CD4-positive, alpha-beta memory T cell (primary cell): ENCODE results near the gene ASB14. TPM values are rescaled to one million over a fixed set of nuclear protein-coding genes. Genes with fewer than 3 reads are reported as not detected.

Experiments used
- CTCF ChIA-PET: fragments of 350-600 bp; sonication (Branson Sonifier 250); formaldehyde crosslinking; loops from one replicate; lab custom pipeline; 2021; ENCODE audit warnings: inconsistent platforms; ENCODE audit not compliant: partially characterized antibody; lab: Charles Lee
- POLR2A ChIA-PET: fragments of 350-600 bp; sonication (Branson Sonifier 250); formaldehyde crosslinking; loops from one replicate; lab custom pipeline; 2021; ENCODE audit not compliant: partially characterized antibody; lab: Charles Lee
- DNase-seq, 5 donors: peaks; one replicate each; pipeline versions ENCODE4 v3.0.0 to v3.0.0-alpha.2; 2020 to 2022; ENCODE audit warnings: mixed read lengths in 1 of 5
- H3K27ac ChIP-seq: one replicate; pipeline ENCODE4 v1.7.0; 2013; ENCODE audit warnings: low read depth, low read length
- H3K27me3 ChIP-seq: 2 replicates; pipeline ENCODE4 v1.7.0; 2013; ENCODE audit warnings: mild to moderate bottlenecking, low read length, moderate library complexity; ENCODE audit not compliant: insufficient read depth
- H3K36me3 ChIP-seq: 2 replicates; pipeline ENCODE4 v1.7.0; 2013; ENCODE audit warnings: mild to moderate bottlenecking, low read length, moderate library complexity; ENCODE audit not compliant: insufficient read depth
- H3K4me1 ChIP-seq: 2 replicates; pipeline ENCODE4 v1.7.0; 2013; ENCODE audit warnings: mild to moderate bottlenecking, low read length, moderate library complexity; ENCODE audit not compliant: insufficient read depth
- H3K4me3 ChIP-seq, 2 donors: one replicate each; pipeline ENCODE4 v1.7.0; 2013; ENCODE audit warnings: low read length in 2 of 2, mild to moderate bottlenecking in 1 of 2
- H3K9me3 ChIP-seq, 2 donors: one replicate each; pipeline ENCODE4 v1.7.0; 2013; ENCODE audit warnings: low read length in 2 of 2, control low read depth in 1 of 2; ENCODE audit not compliant: control insufficient read depth in 1 of 2
- H3K27ac Mint-ChIP-seq, 7 donors: one replicate each; pipeline ENCODE4 v1.8.0; 2020 to 2021; ENCODE audit warnings: mixed read lengths in 7 of 7, mild to moderate bottlenecking in 6 of 7, inconsistent platforms in 3 of 7, moderate library complexity in 3 of 7
- H3K27me3 Mint-ChIP-seq, 2 donors: one replicate each; pipeline ENCODE4 v1.8.0; 2020 to 2021; ENCODE audit warnings: mixed read lengths in 2 of 2
- H3K36me3 Mint-ChIP-seq, 2 donors: one replicate each; pipeline ENCODE4 v1.8.0; 2020 to 2021; ENCODE audit warnings: mixed read lengths in 2 of 2, inconsistent platforms in 1 of 2, mild to moderate bottlenecking in 1 of 2
- H3K4me1 Mint-ChIP-seq, 4 donors: one replicate each; pipeline ENCODE4 v1.8.0; 2020 to 2021; ENCODE audit warnings: mixed read lengths in 4 of 4, mild to moderate bottlenecking in 1 of 4
- H3K4me3 Mint-ChIP-seq, 8 donors: one replicate each; pipeline ENCODE4 v1.8.0; 2020 to 2021; ENCODE audit warnings: mixed read lengths in 8 of 8, mild to moderate bottlenecking in 7 of 8, moderate library complexity in 6 of 8, inconsistent platforms in 3 of 8
- H3K9me3 Mint-ChIP-seq, 8 donors: one replicate each; pipeline ENCODE4 v1.8.0; 2020 to 2021; ENCODE audit warnings: mixed read lengths in 8 of 8, mild to moderate bottlenecking in 5 of 8, inconsistent platforms in 3 of 8, moderate library complexity in 1 of 8
- intact Hi-C: fragments of 100-400 bp; cut with micrococcal nuclease; formaldehyde crosslinking; loops from one replicate; pipeline ENCODE4 v1.15.1; 2023
- polyA plus RNA-seq, 2 donors: library from polyadenylated mRNA; unstranded; fragments of 300-500 nt; fragmentation: Illumina TruSeq; gene quantifications; one replicate each; pipeline ENCODE4 v1.2.3, GENCODE V29; 2021
- total RNA-seq, 2 experiments: library from RNA; stranded (reverse); gene quantifications; one replicate each; pipeline ENCODE4 v1.2.3, GENCODE V29; 2021

ASB14 gene
- total and polyA plus RNA-seq, 4 experiments from 2014 or later, result 0.11 to 0.29 TPM; not detected in 2

DNA sequence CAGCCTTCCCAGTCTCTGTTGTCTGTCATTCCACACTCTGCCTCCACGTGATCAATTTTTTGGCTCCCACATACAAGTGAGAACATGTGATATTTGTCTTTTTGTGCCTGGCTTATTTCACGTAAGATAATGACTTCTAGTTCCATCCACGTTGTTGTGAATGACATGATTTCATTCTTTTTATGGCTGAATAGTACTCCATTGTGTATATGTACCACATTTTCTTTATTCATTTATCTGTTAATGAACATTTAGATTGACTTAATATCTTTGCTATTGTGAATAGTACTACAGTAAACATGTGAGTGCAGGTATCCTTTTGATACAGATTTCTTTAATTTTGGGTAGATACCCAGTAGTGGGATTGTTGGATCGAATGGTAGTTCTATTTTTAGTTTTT, 31.4 kb downstream of the ASB14 start:
- Mint-ChIP-seq H3K36me3 (peaks cover 77 to 79% of the 10 kb centered on the region in 2 donors), H3K4me3 (no peak overlapping the region), H3K9me3 (peaks cover 0 to 12% (median 3%) of the 10 kb centered on the region in 8 donors), H3K4me1 (no peaks in the 10 kb centered on the region), H3K27me3 (no peaks in the 10 kb centered on the region), H3K27ac (no peak overlapping the region)
- Histone ChIP-seq H3K4me3 (no peak overlapping the region), H3K36me3 (peaks cover 23% of the 10 kb centered on the region), H3K9me3 (no peaks in the 10 kb centered on the region), H3K27ac (no peak overlapping the region), H3K4me1 (no peaks in the 10 kb centered on the region), H3K27me3 (no peaks in the 10 kb centered on the region)
- POLR2A ChIA-PET, result no interaction called here
- CTCF ChIA-PET, result no interaction called here
- intact Hi-C loops, result no loop called here
- no peak for DNase-seq

DNA sequence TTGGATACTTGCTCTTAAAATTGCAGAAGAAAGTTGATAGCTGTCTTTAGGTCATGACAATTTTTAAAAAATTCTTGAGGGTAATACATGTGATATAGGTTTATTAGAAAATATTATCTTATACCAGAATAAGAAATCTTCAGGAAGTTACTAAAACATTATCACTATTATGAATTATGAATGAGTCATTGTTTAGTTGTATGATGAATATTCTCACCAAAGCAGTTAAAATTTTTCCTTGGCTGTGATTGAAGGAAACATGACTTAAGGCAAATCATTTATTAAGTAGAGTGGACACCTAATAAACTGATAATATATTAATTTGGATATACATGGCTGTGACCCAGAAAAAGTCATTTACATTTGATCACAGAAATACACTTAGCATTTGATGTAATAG, 34.8 kb downstream of the ASB14 start:
- H3K4me1 Mint-ChIP-seq, result no peaks in the 10 kb centered on the region
- no peak for DNase-seq
- Histone ChIP-seq H3K27me3 (no peaks in the 10 kb centered on the region), H3K9me3 (no peaks in the 10 kb centered on the region), H3K4me3 (no peak overlapping the region), H3K4me1 (no peaks in the 10 kb centered on the region), H3K27ac (no peak overlapping the region), H3K36me3 (peaks cover 33% of the 10 kb centered on the region)
- H3K4me3 Mint-ChIP-seq, result no peak overlapping the region
- intact Hi-C loops, result no loop called here
- H3K27me3 Mint-ChIP-seq, result no peaks in the 10 kb centered on the region
- H3K9me3 Mint-ChIP-seq, result peaks cover 0 to 3% (median 0%) of the 10 kb centered on the region in 8 donors
- peaks cover 57 to 66% of the 10 kb centered on the region in 2 donors for H3K36me3 Mint-ChIP-seq
- CTCF ChIA-PET, result interaction anchor here (1.6 kb wide), 1 partner anchor 12 kb away, joined by 3 read pairs; no protein-coding TSS in a partner anchor
- H3K27ac Mint-ChIP-seq, result no peak overlapping the region
- POLR2A ChIA-PET, result no interaction called here

DNA sequence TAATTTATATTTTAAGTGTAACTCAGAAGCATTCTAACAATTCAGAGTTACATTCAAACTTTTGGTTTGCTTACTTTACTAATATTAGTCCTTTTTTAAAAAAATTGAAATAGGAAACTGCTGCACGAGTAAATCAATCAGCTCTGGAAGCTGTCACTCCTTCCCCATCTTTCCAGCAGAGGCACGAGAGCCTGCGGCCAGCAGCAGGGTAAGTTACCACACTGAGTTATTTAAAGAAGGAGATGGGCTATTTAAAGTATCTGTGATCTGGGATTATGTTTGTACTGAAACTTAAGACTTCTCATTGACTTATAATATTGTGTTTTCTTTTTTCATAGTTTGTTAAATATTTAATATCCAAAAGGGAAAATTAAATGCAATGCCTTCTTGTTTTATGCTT, 35.6 kb downstream of the ASB14 start:
- peaks cover 30% of the 10 kb centered on the region for H3K36me3 ChIP-seq
- Mint-ChIP-seq H3K27ac (peak overlapping the region in 1 of 7 donors; percentile 73), H3K36me3 (peaks cover 53 to 66% of the 10 kb centered on the region in 2 donors), H3K4me3 (no peak overlapping the region), H3K9me3 (no peaks in the 10 kb centered on the region), H3K27me3 (no peaks in the 10 kb centered on the region), H3K4me1 (no peaks in the 10 kb centered on the region)
- CTCF ChIA-PET, result interaction anchor here (1.6 kb wide), 1 partner anchor 12 kb away, joined by 3 read pairs; no protein-coding TSS in a partner anchor
- DNase-seq, result no peak
- no peak overlapping the region for H3K4me3 ChIP-seq
- no peaks in the 10 kb centered on the region for H3K4me1 ChIP-seq
- POLR2A ChIA-PET, result no interaction called here
- H3K9me3 ChIP-seq, result no peaks in the 10 kb centered on the region
- intact Hi-C loops, result no loop called here
- H3K27me3 ChIP-seq, result no peaks in the 10 kb centered on the region
- no peak overlapping the region for H3K27ac ChIP-seq

DNA sequence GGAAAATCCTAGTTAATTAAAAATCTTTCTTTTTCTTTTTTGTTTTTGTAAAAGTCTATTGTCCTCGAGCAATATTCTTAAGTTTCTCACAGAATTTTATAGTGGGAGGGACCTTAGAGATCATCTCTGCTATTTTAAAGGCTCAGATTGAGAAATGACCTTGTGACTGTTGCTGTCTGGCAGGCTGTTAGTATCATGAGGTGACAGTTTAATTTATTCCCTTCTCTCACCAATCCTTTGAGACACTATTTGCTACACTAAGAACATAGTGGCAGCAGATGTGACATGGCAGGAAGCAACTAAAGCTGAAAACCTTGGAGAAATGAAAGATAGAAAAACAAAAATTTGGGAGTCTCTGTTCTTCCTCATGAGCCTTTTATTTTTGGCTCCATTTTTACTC, 40.1 kb downstream of the ASB14 start:
- Histone ChIP-seq H3K4me3 (no peak overlapping the region), H3K9me3 (no peaks in the 10 kb centered on the region), H3K27ac (no peak overlapping the region), H3K36me3 (peaks cover 19% of the 10 kb centered on the region), H3K4me1 (no peaks in the 10 kb centered on the region), H3K27me3 (no peaks in the 10 kb centered on the region)
- Mint-ChIP-seq H3K4me3 (no peak overlapping the region), H3K36me3 (peaks cover 35 to 46% of the 10 kb centered on the region in 2 donors), H3K27ac (peak overlapping the region in 1 of 7 donors; percentile 18), H3K4me1 (no peaks in the 10 kb centered on the region), H3K9me3 (no peaks in the 10 kb centered on the region), H3K27me3 (no peaks in the 10 kb centered on the region)
- ChIA-PET POLR2A (no interaction called here), CTCF (no interaction called here)
- intact Hi-C loops, result no loop called here
- DNase-seq, result no peak

DNA sequence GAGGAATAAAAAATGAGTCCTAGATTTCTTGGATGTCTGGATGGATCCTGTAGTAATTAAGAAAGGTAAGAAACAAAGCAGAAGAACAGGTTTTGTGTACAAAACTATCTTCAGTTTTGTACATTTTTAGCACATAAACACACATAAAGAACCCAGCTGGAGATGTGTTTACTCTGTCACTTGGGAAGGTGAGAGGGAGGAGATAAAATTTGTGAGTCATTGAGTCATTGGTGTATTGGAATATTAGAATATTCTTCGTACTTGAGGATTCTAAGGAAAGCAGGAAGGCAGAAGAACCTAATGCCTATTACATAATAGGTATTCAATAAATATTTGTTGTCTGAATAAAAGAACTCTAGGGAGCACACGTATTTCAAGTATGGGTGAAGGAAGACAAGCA, 47.5 kb downstream of the ASB14 start:
- DNase-seq, result no peak
- no peaks in the 10 kb centered on the region for H3K27me3 Mint-ChIP-seq
- ChIA-PET CTCF (interaction anchor here (1.1 kb wide), 1 partner anchor 13 kb away, joined by 3 read pairs; no protein-coding TSS in a partner anchor), POLR2A (no interaction called here)
- intact Hi-C loops, result no loop called here
- H3K36me3 ChIP-seq, result peaks cover 16% of the 10 kb centered on the region
- no peaks in the 10 kb centered on the region for H3K27me3 ChIP-seq
- peaks cover 62 to 71% of the 10 kb centered on the region in 2 donors for H3K36me3 Mint-ChIP-seq
- H3K27ac Mint-ChIP-seq, result no peak overlapping the region
- H3K4me3 ChIP-seq, result no peak overlapping the region
- H3K4me1 ChIP-seq, result no peaks in the 10 kb centered on the region
- H3K9me3 Mint-ChIP-seq, result no peaks in the 10 kb centered on the region
- H3K4me3 Mint-ChIP-seq, result no peak overlapping the region
- H3K4me1 Mint-ChIP-seq, result peaks cover 0 to 6% (median 2%) of the 10 kb centered on the region in 4 donors
- H3K27ac ChIP-seq, result no peak overlapping the region
- H3K9me3 ChIP-seq, result no peaks in the 10 kb centered on the region

DNA sequence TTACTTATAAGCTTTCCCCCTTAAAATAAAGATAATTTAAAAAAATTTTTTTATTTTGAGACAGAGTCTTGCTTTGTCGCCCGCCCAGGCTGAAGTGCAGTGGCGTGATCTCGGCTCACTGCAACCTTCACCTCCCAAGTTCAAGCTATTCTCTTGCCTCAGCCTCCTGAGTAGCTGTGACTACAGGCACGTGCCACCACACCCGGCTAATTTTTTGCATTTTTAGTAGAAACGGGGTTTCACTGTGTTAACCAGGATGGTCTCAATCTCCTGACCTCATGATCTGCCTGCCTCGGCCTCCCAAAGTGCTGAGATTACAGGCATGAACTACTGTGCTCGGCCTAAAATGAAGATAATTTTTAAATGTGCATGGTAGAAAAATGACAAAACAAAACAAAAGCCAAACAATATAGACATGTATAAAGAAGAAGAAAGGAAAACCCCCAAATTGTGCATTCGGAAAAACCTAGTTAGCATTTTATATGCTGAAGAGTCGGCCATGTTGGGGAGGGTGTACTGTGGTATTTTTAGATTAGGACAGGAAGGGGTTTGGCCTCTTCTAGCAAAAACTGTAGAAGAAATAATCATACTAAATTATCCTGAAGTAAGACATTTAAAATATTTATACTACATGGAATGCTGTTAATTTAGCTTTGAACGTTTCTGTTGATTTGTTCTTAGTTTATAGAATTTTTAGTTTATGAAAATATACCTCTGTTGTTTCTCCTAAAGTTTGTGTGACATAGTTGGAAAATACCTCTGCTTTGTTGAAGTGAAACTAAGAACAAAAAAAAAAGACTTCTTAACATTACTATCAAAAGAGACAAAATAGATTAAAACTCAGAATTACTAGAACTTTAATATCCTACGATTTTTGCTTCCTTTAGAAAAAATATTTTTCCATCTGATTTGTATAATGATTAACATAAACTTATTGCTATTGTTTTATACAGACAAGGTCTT, 57.6 kb downstream of the ASB14 start:
- Histone ChIP-seq H3K4me3 (no peak overlapping the region), H3K36me3 (peaks cover 13% of the 10 kb centered on the region), H3K27me3 (no peaks in the 10 kb centered on the region), H3K4me1 (peaks cover 6% of the 10 kb centered on the region), H3K9me3 (no peaks in the 10 kb centered on the region), H3K27ac (no peak overlapping the region)
- ChIA-PET POLR2A (no interaction called here), CTCF (no interaction called here)
- no peak for DNase-seq
- Mint-ChIP-seq H3K4me1 (peaks cover 3 to 17% (median 10%) of the 10 kb centered on the region in 4 donors), H3K27me3 (no peaks in the 10 kb centered on the region), H3K27ac (no peak overlapping the region), H3K4me3 (no peak overlapping the region), H3K9me3 (no peaks in the 10 kb centered on the region), H3K36me3 (peaks cover 18 to 22% of the 10 kb centered on the region in 2 donors)
- intact Hi-C loops, result no loop called here

DNA sequence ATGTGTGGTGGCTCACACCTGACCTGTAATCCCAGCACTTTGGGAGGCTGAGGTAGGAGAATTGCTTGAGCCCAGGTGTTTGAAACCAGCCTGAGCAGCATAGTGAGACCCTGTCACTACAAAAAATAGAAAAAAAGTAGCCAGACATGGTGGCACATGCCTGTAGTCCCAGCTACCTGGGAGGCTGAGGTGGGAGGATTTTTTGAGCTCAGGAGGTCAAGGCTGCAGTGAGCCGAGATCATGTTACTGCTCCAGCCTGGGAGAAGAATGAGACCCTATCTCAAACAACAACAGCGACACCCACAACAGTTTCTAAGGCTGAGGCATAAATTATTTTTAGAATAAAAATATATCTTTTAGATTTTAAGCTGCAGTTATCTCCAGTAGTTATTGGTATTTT, 58.7 kb downstream of the ASB14 start:
- Histone ChIP-seq H3K36me3 (peaks cover 5% of the 10 kb centered on the region), H3K4me3 (no peak overlapping the region), H3K9me3 (no peaks in the 10 kb centered on the region), H3K27me3 (no peaks in the 10 kb centered on the region), H3K27ac (no peak overlapping the region), H3K4me1 (peaks cover 16% of the 10 kb centered on the region)
- no peaks in the 10 kb centered on the region for H3K27me3 Mint-ChIP-seq
- peaks cover 11 to 14% of the 10 kb centered on the region in 2 donors for H3K36me3 Mint-ChIP-seq
- intact Hi-C loops, result no loop called here
- H3K4me3 Mint-ChIP-seq, result no peak overlapping the region
- H3K4me1 Mint-ChIP-seq, result peaks cover 9 to 26% (median 19%) of the 10 kb centered on the region in 4 donors
- CTCF ChIA-PET, result interaction anchor here (1.2 to 1.3 kb wide), 2 partner anchors 11 to 25 kb away, joined by 3 to 6 read pairs; no protein-coding TSS in a partner anchor
- no peak overlapping the region for H3K27ac Mint-ChIP-seq
- no peak for DNase-seq
- POLR2A ChIA-PET, result no interaction called here
- H3K9me3 Mint-ChIP-seq, result no peaks in the 10 kb centered on the region
